ENCODE data around the gene POT1. TPM values are rescaled to one million over a fixed set of nuclear protein-coding genes. Genes with fewer than 3 reads are reported as not detected.
"Not testable (repeated sequence)": the region's sequence is repeated elsewhere in the genome, so short reads cannot be mapped to it uniquely, and the experiment has no call there.

Gene POT1, protein sequence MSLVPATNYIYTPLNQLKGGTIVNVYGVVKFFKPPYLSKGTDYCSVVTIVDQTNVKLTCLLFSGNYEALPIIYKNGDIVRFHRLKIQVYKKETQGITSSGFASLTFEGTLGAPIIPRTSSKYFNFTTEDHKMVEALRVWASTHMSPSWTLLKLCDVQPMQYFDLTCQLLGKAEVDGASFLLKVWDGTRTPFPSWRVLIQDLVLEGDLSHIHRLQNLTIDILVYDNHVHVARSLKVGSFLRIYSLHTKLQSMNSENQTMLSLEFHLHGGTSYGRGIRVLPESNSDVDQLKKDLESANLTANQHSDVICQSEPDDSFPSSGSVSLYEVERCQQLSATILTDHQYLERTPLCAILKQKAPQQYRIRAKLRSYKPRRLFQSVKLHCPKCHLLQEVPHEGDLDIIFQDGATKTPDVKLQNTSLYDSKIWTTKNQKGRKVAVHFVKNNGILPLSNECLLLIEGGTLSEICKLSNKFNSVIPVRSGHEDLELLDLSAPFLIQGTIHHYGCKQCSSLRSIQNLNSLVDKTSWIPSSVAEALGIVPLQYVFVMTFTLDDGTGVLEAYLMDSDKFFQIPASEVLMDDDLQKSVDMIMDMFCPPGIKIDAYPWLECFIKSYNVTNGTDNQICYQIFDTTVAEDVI
- 18.0 TPM for polyA plus RNA-seq (2013, experiment 1 of 2; ENCODE audit: insufficient read length)
- polyA plus RNA-seq (2013, experiment 2 of 2; ENCODE audit: insufficient read length), result 17.1 TPM

DNA sequence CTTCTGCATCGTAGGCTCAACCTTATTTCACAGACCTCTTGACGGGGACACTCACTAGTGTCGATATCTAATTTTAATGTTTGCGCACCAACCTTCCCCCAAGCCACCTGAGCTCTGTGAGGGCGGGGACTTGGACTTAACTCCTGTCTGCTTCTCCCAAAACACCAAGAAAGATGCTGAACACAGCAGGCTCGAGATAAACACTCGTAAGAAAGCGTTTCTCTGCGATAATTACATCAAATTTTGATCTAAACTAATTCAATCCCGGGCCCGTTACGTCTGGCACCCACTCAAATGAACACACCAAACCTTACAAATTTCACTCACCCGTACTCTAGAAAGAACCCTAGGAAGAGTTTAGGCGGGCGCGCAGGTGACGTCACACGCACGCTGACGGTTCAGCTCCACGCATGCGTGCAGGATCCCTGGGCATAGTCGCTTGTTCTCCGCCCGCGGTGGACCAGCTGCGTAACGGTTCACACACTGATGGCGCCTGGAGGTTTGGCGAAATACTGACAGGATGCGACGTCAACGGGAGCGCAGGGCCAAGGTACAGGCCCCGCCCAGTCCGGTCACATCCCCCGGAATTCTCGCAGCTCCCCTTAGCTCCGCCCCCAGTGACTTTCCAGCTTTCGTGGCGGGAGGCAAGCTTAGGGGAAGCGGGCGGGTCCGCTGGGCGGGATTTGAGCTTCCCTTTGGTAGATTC, at the start of gene POT1:
Gene POT1 (minus strand): TSS at position 359 of the 706 bp plus-strand sequence. CDS start 32,652 bp downstream, outside the sequence.
- DNase-seq, result peak; percentile 99

GRCh38 chr7:124975131-124975530, 45.5 kb upstream of the POT1 start:
- DNase-seq, result not testable (repeated sequence)

DNA sequence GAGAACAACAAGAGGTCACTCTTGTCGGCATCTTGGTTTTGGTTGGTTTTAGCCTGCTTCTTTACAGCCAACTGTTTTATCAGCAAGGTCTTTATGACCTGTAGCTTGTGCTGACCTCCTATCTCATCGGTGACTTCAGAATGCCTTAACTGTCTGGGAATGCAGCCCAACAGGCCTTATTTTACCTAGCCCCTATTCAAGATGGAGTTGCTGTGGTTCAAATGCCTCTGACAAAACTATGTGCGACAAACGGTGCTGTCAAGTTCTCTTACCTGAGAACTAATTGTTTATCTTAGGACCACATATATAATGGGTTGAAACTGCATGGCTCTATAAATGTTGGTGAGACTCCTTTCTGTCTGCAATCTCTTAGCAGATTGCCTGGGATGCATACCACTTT, 35.9 kb upstream of the POT1 start:
- DNase-seq, result no peak

GRCh38 chr7:124959676-124960075, 30.1 kb upstream of the POT1 start:
- DNase-seq, result no peak

DNA sequence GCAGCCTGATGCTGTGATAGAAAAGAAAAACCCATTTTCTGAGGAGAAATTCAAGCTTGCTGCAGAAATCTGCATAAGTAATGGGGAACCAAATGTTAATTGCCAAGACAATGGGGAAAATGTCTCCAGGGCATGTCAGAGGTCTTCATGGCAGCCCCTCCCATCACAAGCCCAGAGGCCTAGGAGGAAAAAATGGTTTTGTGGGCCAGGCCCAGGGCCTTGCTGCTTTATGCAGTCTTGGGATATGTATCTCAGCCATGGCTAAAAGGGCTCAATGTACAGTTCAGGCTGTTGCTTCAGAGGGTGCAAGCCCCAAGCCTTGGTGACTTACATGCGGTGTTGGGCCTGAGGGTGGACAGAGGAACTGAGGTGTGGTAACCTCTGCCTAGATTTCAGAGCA, 28.3 kb upstream of the POT1 start:
- not testable (repeated sequence) for DNase-seq

- DNase-seq, result no peak
Measured at GRCh38 chr7:124956160-124956559, 26.5 kb upstream of the POT1 start.

- no peak for DNase-seq
Measured at GRCh38 chr7:124954790-124955189, 25.2 kb upstream of the POT1 start.

- no peak for DNase-seq
Measured at GRCh38 chr7:124945680-124946079, 16.1 kb upstream of the POT1 start.

DNA sequence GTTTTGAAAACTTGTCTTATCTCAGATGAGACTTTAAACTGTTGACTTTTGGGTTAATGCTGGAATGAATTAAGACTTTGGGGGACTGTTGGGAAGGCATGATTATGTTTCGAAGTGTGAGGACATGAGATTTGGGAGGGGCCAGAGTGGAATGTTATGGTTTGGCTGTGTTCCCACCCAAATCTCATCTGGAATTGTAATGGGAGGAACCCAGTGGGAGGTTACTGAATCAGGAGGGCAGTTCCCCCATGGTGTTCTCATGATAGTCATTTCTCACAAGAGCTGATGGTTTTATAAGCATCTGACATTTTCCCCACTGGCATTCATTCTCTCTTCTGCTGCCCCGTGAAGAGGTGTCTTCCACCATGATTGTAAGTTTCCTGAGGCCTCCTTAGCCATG, 13.8 kb upstream of the POT1 start:
- DNase-seq, result peak; percentile 15

DNA sequence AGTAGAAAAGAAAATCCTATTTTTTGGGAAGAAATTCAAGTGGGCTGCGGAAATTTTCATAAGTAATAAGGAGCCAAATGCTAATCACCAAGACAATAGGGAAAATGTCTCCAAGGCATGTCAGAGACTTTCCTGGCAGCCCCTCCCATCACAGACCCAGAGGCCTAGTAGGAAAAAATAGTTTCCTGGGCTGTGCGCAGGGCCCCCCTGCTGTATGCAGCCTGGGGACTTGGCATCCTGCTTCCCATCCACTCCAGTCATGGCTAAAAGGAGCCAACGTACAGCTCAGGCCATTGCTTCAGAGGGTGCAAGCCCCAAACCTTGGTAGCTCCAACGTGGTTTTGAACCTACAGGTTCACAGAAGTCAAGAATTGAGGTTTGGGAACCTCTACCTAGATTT, 12.8 kb upstream of the POT1 start:
- no peak for DNase-seq

GRCh38 chr7:124940306-124940705, 10.7 kb upstream of the POT1 start:
- DNase-seq, result no peak

DNA sequence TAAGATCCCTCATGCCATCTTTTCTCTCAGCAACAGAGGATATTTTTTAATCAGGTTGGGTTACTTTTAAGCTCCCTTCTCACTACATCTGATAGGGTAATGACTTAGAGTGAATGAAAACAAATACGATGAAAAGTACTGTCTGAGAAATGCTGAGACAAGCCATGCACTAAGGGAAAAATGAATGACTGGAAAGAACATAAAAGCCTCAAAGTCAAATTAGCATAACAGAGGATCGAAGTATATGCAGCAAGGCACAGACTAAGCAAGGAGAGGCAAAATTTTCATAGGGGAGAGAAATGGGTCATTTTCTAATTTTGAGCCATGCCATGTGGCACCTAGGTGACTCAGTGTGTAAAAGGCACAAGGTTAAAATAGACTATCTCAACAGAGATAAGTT, 8.5 kb upstream of the POT1 start:
- no peak for DNase-seq

GRCh38 chr7:124937076-124937475, 7.5 kb upstream of the POT1 start:
- DNase-seq, result no peak

GRCh38 chr7:124934841-124935240, 5.2 kb upstream of the POT1 start:
- DNase-seq, result no peak

DNA sequence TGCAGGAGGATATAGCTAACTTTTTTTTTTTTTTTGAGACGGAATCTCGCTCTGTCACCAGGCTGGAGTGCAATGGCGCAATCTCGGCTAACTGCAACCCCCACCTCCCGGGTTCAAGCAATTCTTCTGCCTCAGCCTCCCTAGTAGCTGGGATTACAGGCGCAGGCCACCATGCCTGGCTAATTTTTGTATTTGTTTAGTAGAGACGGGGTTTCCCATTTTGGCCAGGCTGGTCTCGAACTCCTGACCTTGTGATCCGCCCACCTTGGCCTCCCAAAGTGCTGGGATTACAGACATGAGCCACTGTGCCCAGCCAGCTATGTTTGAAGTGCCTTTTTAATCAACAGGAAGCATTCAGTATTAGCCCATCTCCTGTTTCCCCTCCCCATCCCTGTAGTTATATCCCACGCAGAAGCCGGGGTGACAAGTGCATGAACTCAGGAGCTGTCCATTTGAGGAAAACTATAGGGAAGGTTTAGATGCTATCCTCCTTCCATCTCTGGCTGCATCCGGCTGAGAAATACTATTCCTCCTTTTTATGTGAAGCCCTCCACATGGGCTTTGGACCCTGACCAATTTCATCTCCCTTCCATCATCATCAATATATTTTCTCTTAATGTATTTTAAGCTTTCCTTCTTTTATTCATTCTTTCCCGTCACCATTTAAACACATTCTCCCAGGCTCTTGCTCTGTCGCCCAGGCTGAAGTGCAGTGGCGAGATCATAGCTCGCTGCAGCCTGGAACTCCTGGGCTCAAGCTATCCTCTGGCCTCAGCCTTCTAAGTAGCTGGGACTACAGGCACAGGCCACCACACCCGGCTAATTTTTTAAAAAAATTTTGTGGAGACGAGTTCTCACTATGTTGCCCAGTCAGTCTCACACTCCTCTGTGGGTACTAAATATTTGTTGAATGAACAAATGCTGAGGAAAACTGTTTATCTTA, 1.3 kb upstream of the POT1 start:
- DNase-seq, result no peak

GRCh38 chr7:124930173-124930623, 573 bp upstream of the POT1 start:
- DNase-seq, result no peak

GRCh38 chr7:124924906-124925305, 4.7 kb downstream of the POT1 start:
- no peak for DNase-seq

GRCh38 chr7:124922200-124922599, 7.4 kb downstream of the POT1 start:
- no peak for DNase-seq

GRCh38 chr7:124919841-124920240, 9.8 kb downstream of the POT1 start:
- DNase-seq, result no peak

DNA sequence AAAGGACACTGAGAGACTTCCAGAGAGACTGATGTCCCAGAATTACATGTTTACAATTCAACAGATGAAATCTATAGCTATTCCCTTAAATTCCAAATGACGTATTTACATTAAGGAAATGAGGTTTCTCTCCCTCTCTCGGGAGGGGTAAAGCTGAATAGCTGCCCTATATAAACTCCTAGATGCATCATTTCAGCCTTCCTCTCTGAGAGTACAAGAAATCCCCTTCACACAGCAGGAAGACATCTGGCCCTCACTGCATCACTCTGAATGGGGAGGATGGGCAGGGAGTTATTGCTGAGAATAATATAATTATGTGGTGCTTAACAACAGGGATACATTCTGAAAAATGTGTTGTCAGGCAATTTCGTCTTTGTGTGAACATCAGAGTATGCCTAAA, 11.0 kb downstream of the POT1 start:
- DNase-seq, result no peak

GRCh38 chr7:124915242-124915641, 14.4 kb downstream of the POT1 start:
- no peak for DNase-seq

DNA sequence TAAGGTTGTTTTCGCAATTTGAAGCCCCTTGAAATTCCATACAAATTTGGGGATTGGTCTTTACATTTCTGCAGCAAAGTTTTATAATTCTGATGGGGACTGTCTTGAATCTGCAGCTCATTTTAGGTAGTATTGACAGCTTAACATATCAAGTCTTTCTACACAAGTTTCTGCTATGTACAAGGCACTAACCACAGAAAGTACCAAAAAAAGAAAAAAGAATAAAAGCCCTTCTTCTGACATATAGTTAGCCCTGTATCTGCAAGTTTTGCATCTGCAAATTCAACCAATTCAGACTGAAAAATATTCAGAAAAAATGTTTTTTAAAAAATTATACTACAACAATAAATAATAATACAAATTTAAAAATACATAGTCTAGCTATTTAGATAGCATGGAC, 15.3 kb downstream of the POT1 start:
- DNase-seq, result no peak

All from fibroblast of skin of back (primary cell).